ENCODE data around the gene MMP24. TPM values are rescaled to one million over a fixed set of nuclear protein-coding genes. Genes with fewer than 3 reads are reported as not detected.

MMP24 gene
- total and polyA plus RNA-seq, 2 of the 13 experiments (the other 11 are each of a cell fraction or from before 2014, with no cell fraction given), result 0.29 to 0.35 TPM

- TF ChIP-seq ZHX2 (IDR thresholded peaks at IDR 0.05; ENCODE audit: low read depth), result no peak
- TF ChIP-seq ZHX2 (CRISPR knock-in tag; IDR thresholded peaks at IDR 0.05; ENCODE audit: borderline replicate concordance), result peak; percentile 99
- peak; percentile 98 for TF ChIP-seq ZNF446 (CRISPR knock-in tag; IDR thresholded peaks at IDR 0.05)
- TF ChIP-seq ZNF383 (CRISPR knock-in tag; IDR thresholded peaks at IDR 0.05; ENCODE audit: borderline replicate concordance), result no peak
- no peak for TF ChIP-seq RFX1 (IDR thresholded peaks at IDR 0.05)
- peak; percentile 67; the same call in 1 of the 2 replicates for TF ChIP-seq ZNF614 (CRISPR knock-in tag; IDR thresholded peaks at IDR 0.05; ENCODE audit: borderline replicate concordance)
- TF ChIP-seq, protein P1, sequence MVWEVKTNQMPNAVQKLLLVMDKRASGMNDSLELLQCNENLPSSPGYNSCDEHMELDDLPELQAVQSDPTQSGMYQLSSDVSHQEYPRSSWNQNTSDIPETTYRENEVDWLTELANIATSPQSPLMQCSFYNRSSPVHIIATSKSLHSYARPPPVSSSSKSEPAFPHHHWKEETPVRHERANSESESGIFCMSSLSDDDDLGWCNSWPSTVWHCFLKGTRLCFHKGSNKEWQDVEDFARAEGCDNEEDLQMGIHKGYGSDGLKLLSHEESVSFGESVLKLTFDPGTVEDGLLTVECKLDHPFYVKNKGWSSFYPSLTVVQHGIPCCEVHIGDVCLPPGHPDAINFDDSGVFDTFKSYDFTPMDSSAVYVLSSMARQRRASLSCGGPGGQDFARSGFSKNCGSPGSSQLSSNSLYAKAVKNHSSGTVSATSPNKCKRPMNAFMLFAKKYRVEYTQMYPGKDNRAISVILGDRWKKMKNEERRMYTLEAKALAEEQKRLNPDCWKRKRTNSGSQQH (CRISPR knock-in tag; IDR thresholded peaks at IDR 0.05; ENCODE audit: low read depth), result peak; percentile 99
- TF ChIP-seq ZNF142 (CRISPR knock-in tag; IDR thresholded peaks at IDR 0.05), result peak; percentile 94
- TF ChIP-seq ZNF256 (CRISPR knock-in tag; conservative IDR thresholded peaks at IDR 0.05), result peak; percentile 97
- TF ChIP-seq HIVEP1 (CRISPR knock-in tag; IDR thresholded peaks at IDR 0.05), result peak; percentile 23; the same call in 1 of the 2 replicates
- 0 out of 2 replicates have a peak, but pooled peaks have one; percentile 47 for TF ChIP-seq ZBTB4 (CRISPR knock-in tag; IDR thresholded peaks at IDR 0.05; ENCODE audit: borderline replicate concordance)
These were observed 593 bp downstream of the MMP24 start (continued) for GRCh38 chr20:35226884-35227681.

Data from HepG2 (cell line).